Fibroblast of pulmonary artery (primary cell): Measurements from ENCODE around the gene RPL29.

Experiments used
- DNase-seq: peaks from one replicate; pipeline ENCODE4 v3.0.0-alpha.2; 2010; ENCODE audit warnings: low read depth
- H3K4me3 ChIP-seq: replicated peaks from 2 replicates; pipeline ENCODE4 v1.5.1; 2011; ENCODE audit warnings: low read depth, mild to moderate bottlenecking, control low read depth, low read length, moderate library complexity
- CTCF ChIP-seq: IDR thresholded peaks from 2 replicates; pipeline ENCODE4 v1.5.1; 2011; ENCODE audit warnings: mild to moderate bottlenecking, control low read depth, low read length, inconsistent platforms; ENCODE audit errors: missing control alignments

Gene RPL29

GRCh38 chr3:51955893-51956770 lies 39.6 kb downstream of the RPL29 start:
- peak; percentile 52 for DNase-seq
- TF ChIP-seq CTCF: peak; percentile 34
- no peak overlapping the region for H3K4me3 ChIP-seq

- TF ChIP-seq CTCF: no peak
- no peak for DNase-seq
- H3K4me3 ChIP-seq: no peak within 1 kb of the TSS
Observed at GRCh38 chr3:51955175-51955892, 40.4 kb downstream of the RPL29 start, which contains the start of gene GPR62. TSS of gene GPR62 (plus strand) at chr3:51955381. CDS start at chr3:51955653, 272 bp downstream.

GRCh38 chr3:51954713-51955112 lies 41.0 kb downstream of the RPL29 start:
- TF ChIP-seq CTCF: no peak
- no peak for DNase-seq
- no peak overlapping the region for H3K4me3 ChIP-seq

- no peak for DNase-seq
- TF ChIP-seq CTCF: no peak
Observed at GRCh38 chr3:51954105-51954504, 41.6 kb downstream of the RPL29 start.

GRCh38 chr3:51953445-51953844 lies 42.2 kb downstream of the RPL29 start:
- no peak for TF ChIP-seq CTCF
- peak; percentile 72 for DNase-seq

More at GRCh38 chr3:51954105-51954504, 41.6 kb downstream of the RPL29 start:
- H3K4me3 ChIP-seq: no peak overlapping the region

GRCh38 chr3:51950899-51951298 lies 44.8 kb downstream of the RPL29 start:
- TF ChIP-seq CTCF: no peak
- H3K4me3 ChIP-seq: no peak overlapping the region
- no peak for DNase-seq

More at GRCh38 chr3:51953445-51953844, 42.2 kb downstream of the RPL29 start:
- no peak overlapping the region for H3K4me3 ChIP-seq
